Adrenal gland (tissue), 5 donors: ENCODE data around the gene FOLR1.

Source experiments
- POLR2A ChIP-seq, 2 donors: fragments of 450-650 bp; IDR thresholded peaks; one replicate each; pipeline ENCODE4 v1.6.1; 2017; ENCODE audit warnings: antibody characterized with exemption in 2 of 2, mild to moderate bottlenecking in 2 of 2, moderate library complexity in 1 of 2
- TF ChIP-seq, protein P1 (sequence below), 6 experiments: fragments of 450-650 bp in 4 of 6; fragments of 200-600 bp in 2 of 6; sonication (generic) in 1 of 6; IDR thresholded peaks; 1 replicate in 5 of 6; 2 replicates in 1 of 6; pipeline versions ENCODE4 v1.5.1 to v1.8.0; 2016 to 2021; ENCODE audit warnings: antibody characterized with exemption in 6 of 6, mild to moderate bottlenecking in 2 of 6, moderate library complexity in 1 of 6
- donor health status: DM: no; HTN: no; CAD: no.

DNA sequence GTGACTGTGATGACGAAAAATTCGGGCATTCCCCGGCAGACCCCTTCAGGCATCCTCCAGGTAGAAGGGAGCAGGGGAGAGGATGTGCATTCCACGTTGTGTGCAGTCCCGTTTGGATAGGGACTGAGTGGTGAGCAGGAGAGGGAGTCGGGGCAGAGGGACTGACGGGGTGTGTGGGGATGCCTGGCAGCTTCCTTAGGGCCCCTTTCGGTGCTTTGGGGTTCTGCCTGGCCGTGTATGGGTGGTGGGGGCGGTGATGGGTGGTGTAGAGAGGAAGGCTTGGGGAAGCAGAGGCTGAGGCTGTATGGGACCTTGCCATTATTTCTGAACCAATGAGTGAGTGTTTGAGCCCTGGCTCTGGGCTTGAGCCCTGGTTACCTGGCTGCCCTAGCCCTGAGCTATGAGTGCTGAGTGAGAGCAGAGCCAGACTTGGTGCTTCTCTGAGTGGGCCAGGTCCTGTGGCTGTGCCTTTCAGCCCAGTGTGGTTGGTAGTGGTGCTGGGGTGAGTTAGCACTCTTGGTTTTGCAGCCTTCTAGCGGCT lies 33.5 kb downstream of the FOLR1 start:
- TF ChIP-seq, protein P1, sequence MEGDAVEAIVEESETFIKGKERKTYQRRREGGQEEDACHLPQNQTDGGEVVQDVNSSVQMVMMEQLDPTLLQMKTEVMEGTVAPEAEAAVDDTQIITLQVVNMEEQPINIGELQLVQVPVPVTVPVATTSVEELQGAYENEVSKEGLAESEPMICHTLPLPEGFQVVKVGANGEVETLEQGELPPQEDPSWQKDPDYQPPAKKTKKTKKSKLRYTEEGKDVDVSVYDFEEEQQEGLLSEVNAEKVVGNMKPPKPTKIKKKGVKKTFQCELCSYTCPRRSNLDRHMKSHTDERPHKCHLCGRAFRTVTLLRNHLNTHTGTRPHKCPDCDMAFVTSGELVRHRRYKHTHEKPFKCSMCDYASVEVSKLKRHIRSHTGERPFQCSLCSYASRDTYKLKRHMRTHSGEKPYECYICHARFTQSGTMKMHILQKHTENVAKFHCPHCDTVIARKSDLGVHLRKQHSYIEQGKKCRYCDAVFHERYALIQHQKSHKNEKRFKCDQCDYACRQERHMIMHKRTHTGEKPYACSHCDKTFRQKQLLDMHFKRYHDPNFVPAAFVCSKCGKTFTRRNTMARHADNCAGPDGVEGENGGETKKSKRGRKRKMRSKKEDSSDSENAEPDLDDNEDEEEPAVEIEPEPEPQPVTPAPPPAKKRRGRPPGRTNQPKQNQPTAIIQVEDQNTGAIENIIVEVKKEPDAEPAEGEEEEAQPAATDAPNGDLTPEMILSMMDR (IDR thresholded peaks at IDR 0.05) = no peak
- TF ChIP-seq POLR2A (IDR thresholded peaks at IDR 0.05) = no peak
